HG03159 (cell line): Measurements from ENCODE around the gene SPINK6.

Source experiments
- ATAC-seq: cut with Tn5 transposase; IDR thresholded peaks from one replicate; pipeline ENCODE4 v1.9.1; 2021; ENCODE audit warnings: mild to moderate bottlenecking, moderate library complexity; ENCODE audit not compliant: unreplicated experiment

SPINK6 gene, protein sequence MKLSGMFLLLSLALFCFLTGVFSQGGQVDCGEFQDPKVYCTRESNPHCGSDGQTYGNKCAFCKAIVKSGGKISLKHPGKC

DNA sequence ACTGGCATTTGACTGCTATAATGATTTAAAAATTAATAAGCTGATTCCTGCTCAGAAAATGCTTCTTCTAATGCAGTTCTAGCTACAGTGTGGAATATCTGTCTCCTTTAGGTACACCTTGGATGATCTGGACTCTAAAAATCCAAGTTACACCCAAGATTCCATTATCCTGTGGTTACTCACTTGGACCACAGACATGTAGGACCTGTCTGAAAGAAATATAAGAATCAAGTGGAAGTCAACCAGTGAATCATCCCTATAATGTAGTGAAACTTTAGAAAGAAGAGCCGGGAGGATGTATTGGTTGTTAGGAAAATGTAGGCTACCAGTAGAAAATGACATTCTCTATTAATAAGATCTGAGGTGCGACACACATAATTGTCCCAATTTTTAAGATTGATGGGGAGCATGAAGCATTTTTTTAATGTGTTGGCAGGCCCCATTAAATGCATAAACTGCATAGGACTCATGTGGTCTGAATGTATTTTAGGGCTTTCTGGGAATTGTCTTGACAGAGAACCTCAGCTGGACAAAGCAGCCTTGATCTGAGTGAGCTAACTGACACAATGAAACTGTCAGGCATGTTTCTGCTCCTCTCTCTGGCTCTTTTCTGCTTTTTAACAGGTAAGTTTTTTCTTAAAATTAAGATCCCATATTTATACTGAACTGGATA is at the start of gene SPINK6:
TSS of gene SPINK6 (plus strand) at position 512 of the 673 bp plus-strand sequence. CDS start at position 567, 55 bp downstream.
- ATAC-seq: no peak

DNA sequence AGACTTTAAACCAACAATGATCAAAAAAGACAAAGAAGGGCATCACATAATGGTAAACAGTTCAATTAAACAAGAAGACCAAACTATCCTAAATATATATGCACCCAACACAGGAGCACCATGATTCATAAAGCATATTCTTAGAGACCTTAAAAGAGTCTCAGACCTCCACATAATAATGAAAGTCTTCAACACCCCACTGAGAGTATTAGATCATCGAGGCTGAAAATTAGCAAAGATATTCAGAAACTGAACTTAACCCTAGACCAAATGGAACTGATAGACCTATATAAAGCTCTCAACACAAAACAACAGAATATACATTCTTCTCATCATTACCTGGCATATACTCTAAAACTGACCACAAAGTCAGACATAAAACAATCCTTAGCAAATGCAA is 46.2 kb upstream of the SPINK6 start:
- no peak for ATAC-seq

DNA sequence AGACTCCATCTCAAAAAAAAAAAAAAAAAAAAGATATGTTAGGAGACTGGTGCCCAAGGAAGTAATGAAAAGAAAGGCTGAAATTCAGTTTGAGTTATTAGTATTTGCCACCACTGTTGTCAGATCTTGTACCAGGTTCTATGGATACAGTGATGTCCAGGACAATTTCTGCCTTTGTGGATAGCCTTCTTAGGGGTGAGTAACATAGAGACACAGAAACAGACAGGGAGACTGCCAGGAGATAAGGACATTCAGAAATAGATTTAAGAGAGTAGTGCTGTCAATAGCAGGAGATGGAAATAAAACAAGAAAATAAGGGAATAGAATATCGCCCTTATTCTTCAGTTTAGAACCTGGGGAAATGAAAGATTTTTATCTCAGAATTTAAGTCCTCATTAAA is 40.8 kb upstream of the SPINK6 start:
- ATAC-seq: no peak

DNA sequence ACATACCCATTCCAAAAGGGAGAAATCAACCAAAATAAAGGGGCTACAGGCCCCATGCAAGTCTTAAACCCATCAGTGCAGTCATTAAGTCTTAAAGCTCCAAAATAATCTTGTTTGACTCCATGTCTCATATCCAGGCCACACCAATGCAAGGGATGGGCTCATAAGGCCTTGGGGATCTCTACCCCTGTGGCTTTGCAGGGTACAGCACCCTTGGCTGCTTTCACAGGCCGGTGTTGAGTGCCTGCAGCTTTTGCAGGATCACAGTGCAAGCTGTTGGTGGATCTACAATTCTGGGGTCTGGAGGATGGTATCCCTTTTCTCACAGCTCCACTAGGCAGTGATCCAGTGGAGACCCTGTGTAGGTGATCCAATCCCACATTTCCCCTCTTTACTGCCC is 39.5 kb upstream of the SPINK6 start:
- no peak for ATAC-seq

DNA sequence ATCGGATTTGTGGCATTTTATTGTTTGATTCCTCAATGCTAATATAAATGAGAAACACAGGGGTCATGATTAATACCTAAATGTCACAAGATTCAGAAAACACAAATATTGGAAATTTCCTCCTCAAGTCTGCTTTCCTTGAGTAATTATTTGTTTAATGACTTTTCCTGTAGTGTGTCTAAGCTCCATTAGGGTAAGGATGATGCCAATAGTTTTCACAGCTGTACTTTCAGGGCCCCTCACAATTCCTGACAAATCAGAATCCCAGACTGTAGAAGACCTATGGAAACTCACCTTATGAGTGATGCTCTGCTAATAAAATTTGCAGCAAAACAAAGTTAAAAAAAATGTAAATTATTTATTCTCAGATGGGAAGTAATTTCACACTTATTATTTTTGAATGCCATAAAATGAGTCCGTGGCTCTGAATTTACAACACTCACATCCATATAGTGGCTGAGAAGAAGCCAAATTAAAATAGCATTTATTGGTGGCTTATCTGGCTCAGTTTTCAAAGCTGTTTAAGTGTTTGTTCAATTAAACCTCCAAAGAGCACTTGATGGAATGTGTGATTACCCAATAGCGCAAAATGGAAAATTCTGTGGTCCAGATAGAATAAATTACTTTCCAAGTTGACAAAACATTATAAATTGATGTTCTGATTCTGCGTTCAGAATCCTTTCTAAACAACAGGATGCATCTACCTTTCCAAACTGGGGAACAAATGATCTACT is 36.1 kb upstream of the SPINK6 start:
- ATAC-seq: no peak

DNA sequence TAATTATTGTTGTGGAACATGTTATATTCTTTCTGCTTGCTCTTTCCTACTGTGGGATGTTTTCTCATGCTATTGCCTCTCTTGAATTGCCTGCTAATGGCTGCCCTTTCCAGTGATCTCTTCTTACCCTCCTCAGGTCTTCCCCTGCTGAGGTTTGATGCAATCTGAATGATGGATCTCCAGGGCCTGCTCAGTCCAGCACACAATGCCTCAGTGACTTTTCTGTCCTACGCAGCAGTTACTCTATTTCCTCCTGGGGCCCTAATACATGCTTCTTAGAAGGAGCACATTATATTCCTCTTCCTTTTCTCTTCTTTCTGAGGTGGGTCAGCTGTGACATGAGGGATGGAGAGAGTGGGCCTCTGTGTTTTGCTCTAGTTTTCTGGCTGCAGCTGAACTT is 34.6 kb upstream of the SPINK6 start, which contains the start of gene SPINK14:
TSS of gene SPINK14 (plus strand) at position 301 of the 400 bp plus-strand sequence. CDS start 1,187 bp downstream, outside the sequence.
- ATAC-seq: no peak

DNA sequence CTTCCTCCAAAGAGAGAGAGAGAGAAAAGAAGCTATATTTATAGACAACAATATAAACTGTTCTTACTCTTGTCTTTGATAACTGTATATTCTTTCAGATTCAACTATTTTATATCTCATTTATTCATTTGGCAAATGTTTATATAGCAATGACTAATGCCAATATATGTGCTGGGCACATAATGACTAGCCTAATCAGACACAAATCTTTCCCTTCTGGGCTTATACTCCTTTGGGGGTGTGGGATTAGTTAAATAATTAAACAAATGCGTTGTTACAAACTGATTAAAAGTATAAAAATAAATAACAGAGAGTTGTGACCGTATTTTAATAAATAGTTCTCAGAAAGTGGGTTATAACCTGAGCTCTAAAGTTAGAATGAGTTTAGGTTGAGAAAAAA is 30.5 kb upstream of the SPINK6 start:
- no peak for ATAC-seq

DNA sequence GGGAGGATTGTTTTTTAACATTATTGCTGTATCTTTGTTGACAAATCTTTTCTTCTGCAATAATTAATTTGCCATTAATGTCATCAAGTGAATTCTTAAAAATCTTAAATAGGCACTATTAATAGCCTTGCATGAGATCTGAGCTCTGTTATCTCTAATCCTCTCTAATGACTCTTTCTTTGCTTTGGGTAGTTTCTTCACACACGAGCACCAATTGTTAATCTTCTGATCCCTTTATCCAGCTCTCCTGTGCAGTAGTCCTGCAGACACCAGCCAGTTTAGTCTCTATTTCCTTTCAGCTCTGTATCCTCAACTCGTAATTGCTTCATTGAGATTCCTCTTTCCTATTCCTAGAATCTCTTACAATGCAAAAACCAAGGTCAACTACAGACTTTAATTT is 26.4 kb upstream of the SPINK6 start:
- no peak for ATAC-seq

DNA sequence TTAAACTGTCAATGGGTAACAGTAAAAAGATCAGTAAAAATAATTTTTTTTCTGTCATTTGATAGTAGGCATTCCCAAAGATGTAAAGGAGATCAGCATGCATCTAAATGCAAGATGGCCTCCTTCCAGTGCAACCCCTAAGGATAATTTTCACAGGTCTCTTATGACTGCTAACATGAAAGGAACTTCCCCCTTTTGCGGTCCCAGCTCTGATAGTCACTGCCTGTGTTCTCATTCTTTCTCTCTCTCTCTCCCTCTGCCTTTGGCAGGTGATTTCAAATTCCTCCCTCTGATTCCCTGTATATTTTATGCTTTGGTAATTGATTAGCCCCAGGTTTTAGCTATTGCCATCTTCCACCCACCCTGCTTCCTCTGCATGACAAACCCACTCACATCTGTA is 25.6 kb upstream of the SPINK6 start:
- ATAC-seq: no peak

DNA sequence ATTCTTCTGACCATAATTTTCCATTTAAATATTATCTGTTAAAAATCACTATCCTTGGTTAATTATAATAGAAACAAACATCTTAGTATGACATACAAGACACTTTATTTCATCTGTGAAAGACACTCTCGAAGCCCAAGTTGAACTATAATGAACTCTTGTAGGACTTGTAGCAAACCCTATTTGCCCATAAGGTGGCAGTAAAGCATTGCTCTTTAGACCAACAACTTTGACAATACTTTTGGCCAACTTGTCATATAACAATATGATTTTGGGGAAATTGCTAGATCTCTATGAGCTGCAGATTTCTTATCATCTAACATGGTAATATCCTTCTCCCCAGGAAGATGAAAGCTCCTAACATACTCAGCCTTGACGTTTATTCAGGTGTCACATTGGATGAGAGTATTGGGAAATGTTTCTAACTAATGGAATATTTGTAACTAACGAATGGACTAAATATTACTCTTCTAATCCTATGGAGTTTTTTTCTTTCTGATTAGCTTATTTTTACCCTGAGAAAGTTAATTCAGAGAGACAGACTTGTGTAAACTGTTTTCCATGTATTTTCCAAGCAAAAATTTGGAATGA is 23.5 kb upstream of the SPINK6 start:
- ATAC-seq: peak; percentile 83

DNA sequence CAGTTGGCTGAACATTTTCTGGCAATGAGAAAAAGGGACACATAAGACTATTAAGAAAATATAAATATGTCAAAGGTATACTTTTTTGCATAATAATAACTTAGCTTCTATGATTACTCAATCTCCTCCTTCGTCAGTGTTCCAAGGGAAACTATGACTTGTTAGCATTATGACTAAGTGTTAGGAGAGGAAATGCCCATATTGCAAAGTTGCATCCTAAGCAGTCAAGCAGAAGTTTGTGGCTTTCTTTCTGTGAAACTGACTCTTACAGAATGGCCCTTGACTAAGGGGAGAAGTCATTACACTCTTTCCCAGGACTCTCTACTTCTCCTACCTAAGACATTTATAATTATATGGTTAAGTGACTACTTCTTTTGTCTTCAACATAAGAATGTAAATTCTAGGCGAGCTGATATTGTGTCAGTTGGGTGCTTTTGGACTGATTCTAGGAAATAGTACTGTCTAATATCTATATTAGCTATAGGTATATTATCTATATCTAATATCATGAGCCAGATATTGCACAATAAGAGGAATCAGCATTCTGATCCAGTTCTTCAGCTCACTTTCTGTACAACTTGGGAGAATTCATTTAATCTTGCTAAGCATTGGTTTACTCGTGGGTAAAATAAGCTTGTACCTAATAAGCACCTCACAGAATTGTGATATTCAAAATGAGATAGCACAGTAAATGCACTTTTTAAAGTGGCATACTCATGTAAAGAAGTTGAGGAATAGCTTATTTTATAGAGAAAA is 16.4 kb upstream of the SPINK6 start:
- ATAC-seq: peak; percentile 68

DNA sequence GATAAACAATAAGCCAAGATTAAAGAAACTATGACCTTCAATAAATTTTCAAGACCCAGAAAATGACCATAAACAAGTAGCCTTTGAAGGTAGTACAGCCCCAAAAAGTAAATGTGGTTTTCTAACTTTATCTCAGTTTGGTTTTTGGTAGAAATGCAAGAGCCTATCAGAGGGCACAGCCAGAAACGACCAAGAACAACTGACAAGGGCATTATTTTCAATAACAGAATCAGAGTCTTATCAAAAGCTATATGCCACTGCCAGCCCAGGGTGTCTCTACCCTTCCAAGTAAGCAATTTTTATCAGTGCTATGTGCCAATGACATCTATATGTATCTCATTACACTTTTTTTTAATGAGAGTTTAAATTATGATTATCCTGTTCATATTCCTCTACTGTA is 11.8 kb upstream of the SPINK6 start:
- no peak for ATAC-seq

DNA sequence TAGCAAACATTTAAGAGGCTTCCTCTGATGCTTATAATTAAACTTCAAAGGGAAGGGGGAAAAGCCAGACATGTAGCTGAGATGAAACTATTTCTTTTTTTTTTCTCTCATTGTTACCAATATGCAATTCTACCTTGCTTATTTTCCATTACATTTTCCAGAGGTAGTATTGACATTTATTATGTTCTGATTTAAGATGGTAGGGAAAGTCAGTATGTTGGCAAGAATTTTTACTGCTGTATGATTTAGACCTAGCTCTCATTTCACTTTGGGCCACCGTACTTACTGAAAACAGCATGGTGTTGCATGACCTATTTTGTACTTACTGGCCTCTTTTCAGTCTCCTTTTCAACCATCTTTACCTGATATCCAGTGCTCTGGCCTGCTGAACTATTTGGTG is 9.6 kb upstream of the SPINK6 start:
- no peak for ATAC-seq

DNA sequence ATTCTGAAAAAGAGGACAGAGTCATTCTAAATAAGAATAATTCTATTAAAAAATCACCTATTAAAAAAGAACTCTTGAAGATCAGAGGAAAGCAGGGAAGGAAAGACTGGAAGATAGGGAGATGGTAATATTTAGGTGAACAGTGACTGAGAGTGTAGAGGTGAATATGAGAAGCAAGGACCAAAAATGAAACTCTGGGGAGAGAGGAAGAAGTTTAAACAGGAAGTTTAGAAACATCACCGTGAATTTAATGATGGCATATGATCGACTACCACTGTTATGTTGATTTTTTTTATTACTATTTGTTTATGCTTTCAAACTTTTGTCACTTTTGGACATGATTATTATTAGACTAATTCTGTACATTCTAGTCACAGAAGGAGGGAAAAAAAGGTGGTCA is 1.7 kb upstream of the SPINK6 start:
- ATAC-seq: no peak

DNA sequence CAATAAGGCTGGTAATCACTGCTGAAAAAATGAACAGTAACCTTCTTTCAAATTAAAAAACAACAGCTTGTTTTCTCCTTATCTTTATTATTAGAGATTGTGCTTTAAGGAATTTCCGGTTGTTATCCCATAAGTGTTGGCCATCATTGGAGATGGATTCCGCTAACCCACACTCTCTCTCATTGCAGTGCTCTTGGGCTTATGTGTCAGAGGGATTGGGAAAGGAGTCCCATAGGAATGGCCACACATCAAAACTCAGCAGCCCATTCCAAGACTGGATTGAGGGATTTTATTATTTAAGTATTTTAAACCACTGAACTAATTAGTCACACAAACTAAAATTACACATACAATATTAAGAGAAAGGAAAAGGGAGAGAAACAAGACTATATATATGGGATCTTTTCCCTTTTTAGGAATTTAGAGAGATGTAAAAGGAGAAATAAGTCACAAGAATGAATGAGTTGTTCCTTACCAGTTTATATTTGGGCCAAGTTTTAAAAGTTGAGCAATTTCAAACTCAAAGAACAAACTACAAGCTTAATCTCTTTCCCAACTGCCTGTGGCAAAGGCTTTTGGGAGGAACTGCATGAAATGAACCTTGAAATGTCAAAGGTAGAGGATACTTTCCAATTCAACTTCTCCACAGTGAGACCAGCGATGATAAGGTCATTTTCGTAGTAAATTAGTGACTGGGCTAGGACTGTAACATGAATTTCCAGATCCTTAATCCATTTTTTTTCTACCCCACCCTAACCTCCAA is 2.4 kb downstream of the SPINK6 start:
- no peak for ATAC-seq

DNA sequence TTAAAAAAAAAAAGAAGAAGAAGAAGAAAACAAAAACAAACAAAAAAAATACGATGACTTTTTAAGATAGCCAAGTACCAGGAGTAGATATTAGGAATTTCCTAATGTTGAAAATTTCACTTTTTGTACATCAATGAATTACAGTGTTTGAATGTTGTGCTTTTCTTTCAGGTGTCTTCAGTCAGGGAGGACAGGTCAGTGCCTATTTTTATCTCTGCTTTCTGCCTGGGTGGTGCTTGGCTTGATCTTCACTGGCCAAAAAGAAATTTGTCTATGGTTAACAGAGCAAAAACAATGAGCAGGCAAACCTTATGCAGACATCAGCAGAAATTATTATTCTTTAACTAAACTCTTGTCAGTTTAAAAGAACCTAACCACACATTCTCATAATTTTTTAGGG is 3.0 kb downstream of the SPINK6 start:
- no peak for ATAC-seq

DNA sequence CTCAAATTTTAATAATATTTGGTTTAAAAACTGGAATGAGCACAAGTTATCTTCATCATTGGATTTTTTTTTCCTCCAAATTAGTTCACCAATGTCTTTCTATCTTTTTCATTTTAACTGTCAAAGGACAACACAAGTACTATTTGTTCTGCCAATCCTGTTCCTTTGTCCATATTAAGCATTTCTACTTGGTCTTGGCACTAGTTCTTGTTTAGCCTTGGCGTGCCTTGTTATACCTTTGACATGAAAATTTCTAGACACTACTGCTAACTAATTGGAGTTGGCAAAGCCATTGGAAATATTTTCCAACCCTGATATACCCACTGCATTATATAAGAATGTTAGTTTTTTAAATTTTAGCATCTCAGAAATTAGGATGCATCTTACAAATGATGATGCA is 3.8 kb downstream of the SPINK6 start:
- no peak for ATAC-seq

DNA sequence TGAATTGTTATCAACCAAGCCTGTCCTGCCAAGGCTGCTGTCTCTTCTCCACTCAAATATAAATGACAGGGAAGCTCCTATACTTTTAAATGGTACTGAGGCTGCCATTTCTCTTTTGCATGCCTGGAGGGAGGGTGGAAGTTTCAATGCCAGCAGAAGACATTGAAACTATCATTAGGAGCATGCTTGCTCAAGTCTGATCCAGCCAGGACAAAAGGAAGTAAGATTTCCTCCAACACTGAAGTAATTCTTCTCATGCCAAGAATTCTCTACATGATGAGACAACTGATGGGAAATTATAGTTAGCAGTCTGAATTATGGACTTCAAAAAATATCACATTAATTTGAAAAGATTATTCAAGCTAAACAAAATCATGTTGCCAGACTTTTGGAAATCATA is 5.4 kb downstream of the SPINK6 start:
- no peak for ATAC-seq

DNA sequence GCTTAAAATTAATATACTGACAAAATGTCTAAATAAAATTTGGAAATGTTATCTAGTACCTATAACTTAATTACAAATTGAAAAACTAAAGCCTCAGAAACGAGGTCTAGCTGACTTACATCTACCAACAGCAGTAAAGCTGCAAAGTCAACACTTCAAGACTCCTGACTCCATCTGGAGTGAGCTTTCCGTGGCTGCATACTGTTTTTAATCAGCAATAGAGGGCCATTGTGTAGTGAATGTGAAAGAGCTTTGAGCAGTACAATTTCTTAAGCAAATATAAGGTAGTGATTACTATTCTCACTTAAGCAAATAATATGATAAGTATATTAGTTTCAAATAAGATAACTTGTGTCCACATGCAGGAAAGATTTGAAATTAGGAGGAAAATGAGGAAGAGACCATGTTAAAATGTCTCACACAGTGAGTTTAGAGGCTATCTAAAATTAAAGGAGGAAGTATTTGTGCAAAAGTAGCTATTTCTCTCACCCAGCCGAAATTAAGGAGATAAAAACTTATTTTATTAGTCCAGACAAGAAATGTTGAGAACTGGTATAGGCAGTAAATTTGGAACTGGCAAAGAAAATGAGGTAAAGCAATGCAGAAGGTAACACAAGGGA is 6.4 kb downstream of the SPINK6 start:
- ATAC-seq: no peak

DNA sequence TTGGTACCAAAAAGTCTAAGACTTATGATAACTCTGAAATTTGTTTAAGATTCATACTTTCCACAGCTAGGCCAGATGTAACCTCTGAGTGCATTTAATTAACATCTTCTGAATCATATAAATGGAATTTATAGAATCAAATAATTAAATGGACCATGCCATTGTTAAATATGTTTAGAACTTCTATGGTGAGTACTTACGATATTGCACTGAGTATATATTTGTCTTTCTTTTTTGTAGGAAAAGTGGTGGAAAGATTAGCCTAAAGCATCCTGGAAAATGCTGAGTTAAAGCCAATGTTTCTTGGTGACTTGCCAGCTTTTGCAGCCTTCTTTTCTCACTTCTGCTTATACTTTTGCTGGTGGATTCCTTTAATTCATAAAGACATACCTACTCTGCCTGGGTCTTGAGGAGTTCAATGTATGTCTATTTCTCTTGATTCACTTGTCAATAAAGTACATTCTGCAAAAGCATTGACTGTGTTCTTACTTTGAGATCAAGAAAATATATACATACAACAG is 11.9 kb downstream of the SPINK6 start:
- ATAC-seq: no peak
